Aorta (tissue), 5 donors: ENCODE data around the gene MAGEB5. TPM values are rescaled to one million over a fixed set of nuclear protein-coding genes. Genes with fewer than 3 reads are reported as not detected.

Experiments
- ATAC-seq: fragments of 200-7000 bp; cut with Tn5 transposase; one replicate; pipeline ENCODE4 v1.9.1; 2022; ENCODE audit warnings: moderate library complexity; ENCODE audit not compliant: low FRiP score
- DNase-seq, 2 donors: peaks; one replicate each; pipeline ENCODE4 v3.0.0-alpha.2; 2020
- H3K27ac ChIP-seq, 2 donors: one replicate each; pipeline ENCODE4 v1.5.1; 2013; ENCODE audit warnings: low read length in 2 of 2, mild to moderate bottlenecking in 2 of 2, moderate library complexity in 2 of 2, control low read depth in 1 of 2, inconsistent platforms in 1 of 2, low read depth in 1 of 2
- H3K27me3 ChIP-seq, 2 donors: one replicate each; pipeline ENCODE4 v1.6.1; 2013; ENCODE audit warnings: control low read depth in 1 of 2, low read length in 1 of 2, mild to moderate bottlenecking in 1 of 2, moderate library complexity in 1 of 2; ENCODE audit not compliant: insufficient read depth in 2 of 2, control insufficient read depth in 1 of 2
- H3K36me3 ChIP-seq, 2 donors: one replicate each; pipeline ENCODE4 v1.6.1; 2013; ENCODE audit warnings: control low read depth in 1 of 2, low read length in 1 of 2, mild to moderate bottlenecking in 1 of 2; ENCODE audit not compliant: insufficient read depth in 2 of 2, control insufficient read depth in 1 of 2
- H3K4me1 ChIP-seq, 2 donors: one replicate each; pipeline ENCODE4 v1.6.1; 2013; ENCODE audit warnings: low read length in 2 of 2, control low read depth in 1 of 2, mild to moderate bottlenecking in 1 of 2, moderate library complexity in 1 of 2; ENCODE audit not compliant: insufficient read depth in 2 of 2, control insufficient read depth in 1 of 2
- H3K4me3 ChIP-seq, 2 donors: one replicate each; pipeline ENCODE4 v1.5.1; 2013; ENCODE audit warnings: low read length in 2 of 2, control low read depth in 1 of 2, mild to moderate bottlenecking in 1 of 2
- H3K9me3 ChIP-seq: one replicate; pipeline ENCODE4 v1.6.1; 2013; ENCODE audit warnings: mild to moderate bottlenecking, low read length; ENCODE audit not compliant: control insufficient read depth
- WGBS, 2 donors: extraction: QIAGEN DNeasy Blood & Tissue Kit; methylation state at CpG; one replicate each; pipeline ENCODE4 v1.1.7; 2013; 5-methylcytosine and 5-hydroxymethylcytosine counted together
- intact Hi-C, 2 donors: fragments of 100-400 bp; cut with DNase I; formaldehyde crosslinking; loops; one replicate each; pipeline versions ENCODE4 v1.14.2 to v1.15.0; 2022
- polyA plus RNA-seq, 2 donors: library from polyadenylated mRNA; stranded (reverse); fragments of 200-250 nt; gene quantifications; one replicate each; pipeline ENCODE4 v1.2.3, GENCODE V29; 2013
- total RNA-seq, 2 donors: library from RNA; stranded (reverse); fragmentation: NEBNext Ultra II Directional; extraction: Animal tissue kit (Norgen Biotek cat#: 25700); gene quantifications; one replicate each; pipeline ENCODE4 v1.2.1, GENCODE V29; 2021
- donor health status: healthy with polysubstance abuse.
- donor health status: Bipolar disorder and iron deficiency.
- donor health status: DM: no; HTN: no; CAD: no.
- donor health status: DM: no; HTN: no; CAD: no.
- donor health status: DM: yes; HTN: yes; CAD: no.

Gene MAGEB5
- total and polyA plus RNA-seq, 4 donors, result not detected

GRCh38 chrX:26262121-26262523 lies 46.2 kb downstream of the MAGEB5 start:
- Histone ChIP-seq H3K9me3 (no peaks in the 10 kb centered on the region), H3K27me3 (no peaks in the 10 kb centered on the region), H3K4me3 (no peak overlapping the region), H3K4me1 (no peaks in the 10 kb centered on the region), H3K27ac (no peak overlapping the region), H3K36me3 (no peaks in the 10 kb centered on the region)
- ATAC-seq, result no peak
- DNase-seq, result no peak
- 75 to 81% methylated on average over 5 of the region's 5 CpGs for WGBS, 2 donors
- intact Hi-C loops, result no loop called here

Other genes with a start within 250 kb of the MAGEB5 start
- not detected for gene MAGEB18, start 77.8 kb upstream of the MAGEB5 start, total RNA-seq
- not detected for gene MAGEB18, start 77.8 kb upstream of the MAGEB5 start, polyA plus RNA-seq
- not detected for gene MAGEB6B, start 55.6 kb upstream of the MAGEB5 start, total RNA-seq
- gene MAGEB6B, start 55.6 kb upstream of the MAGEB5 start, polyA plus RNA-seq, result not detected
- not detected for gene MAGEB6, start 23.7 kb upstream of the MAGEB5 start, total RNA-seq
- gene MAGEB6, start 23.7 kb upstream of the MAGEB5 start, polyA plus RNA-seq, result not detected